Prostate gland (tissue), 2 donors: ENCODE measurements around the gene LBX2. TPM values are rescaled to one million over a fixed set of nuclear protein-coding genes. Genes with fewer than 3 reads are reported as not detected.

Source experiments
- DNase-seq: peaks from one replicate; pipeline ENCODE4 v3.0.0-alpha.2; 2019; ENCODE audit warnings: low spot score
- H3K27ac ChIP-seq, 2 donors: fragments of 200-600 bp; sonication (generic); 2 replicates each; pipeline ENCODE4 v1.5.1; 2017 to 2019
- H3K27me3 ChIP-seq: fragments of 200-600 bp; sonication (generic); replicated peaks from 2 replicates; pipeline ENCODE4 v1.5.1; 2019; ENCODE audit not compliant: insufficient read depth
- H3K36me3 ChIP-seq, 2 donors: fragments of 200-600 bp; sonication (generic); 1 replicate in 1 of 2; 2 replicates in 1 of 2; pipeline versions ENCODE4 v1.5.1 to v1.8.1; 2017 to 2019
- H3K4me1 ChIP-seq: fragments of 200-600 bp; sonication (generic); replicated peaks from 2 replicates; pipeline ENCODE4 v1.5.1; 2019
- H3K4me3 ChIP-seq, 2 donors: fragments of 200-600 bp; sonication (generic); 2 replicates each; pipeline ENCODE4 v1.5.1; 2017 to 2019
- H3K9me3 ChIP-seq: fragments of 200-600 bp; sonication (generic); 2 replicates; pipeline ENCODE4 v1.5.1; 2017
- CTCF ChIP-seq, 4 experiments: fragments of 200-600 bp in 2 of 4; fragments of 450-650 bp in 2 of 4; sonication (generic) in 2 of 4; IDR thresholded peaks; 1 replicate in 3 of 4; 2 replicates in 1 of 4; pipeline ENCODE4 v1.5.1; 2016 to 2019; ENCODE audit warnings: antibody characterized with exemption in 4 of 4, mild to moderate bottlenecking in 2 of 4, moderate library complexity in 2 of 4
- POLR2A ChIP-seq: fragments of 450-650 bp; IDR thresholded peaks from one replicate; pipeline ENCODE4 v1.6.1; 2016; ENCODE audit warnings: antibody characterized with exemption, mild to moderate bottlenecking
- POLR2AphosphoS5 ChIP-seq: sonication (generic); formaldehyde crosslinking; IDR thresholded peaks from one replicate; pipeline ENCODE4 v1.6.1; 2017; ENCODE audit warnings: antibody characterized with exemption
- WGBS: methylation state at CpG from one replicate; pipeline ENCODE4 v1.1.5; 2018; 5-methylcytosine and 5-hydroxymethylcytosine counted together
- intact Hi-C: fragments of 100-400 bp; cut with DNase I; formaldehyde crosslinking; loops from one replicate; pipeline ENCODE4 v1.14.2; 2022
- total RNA-seq, 2 donors: library from RNA; depleted of rRNA; stranded (reverse); fragments of >200 nt; gene quantifications; one replicate each; pipeline ENCODE4 v1.1.0, GENCODE V29; 2016

LBX2 gene
- total RNA-seq, 2 donors from 2014 or later: 1.2 TPM; not detected in 1

DNA sequence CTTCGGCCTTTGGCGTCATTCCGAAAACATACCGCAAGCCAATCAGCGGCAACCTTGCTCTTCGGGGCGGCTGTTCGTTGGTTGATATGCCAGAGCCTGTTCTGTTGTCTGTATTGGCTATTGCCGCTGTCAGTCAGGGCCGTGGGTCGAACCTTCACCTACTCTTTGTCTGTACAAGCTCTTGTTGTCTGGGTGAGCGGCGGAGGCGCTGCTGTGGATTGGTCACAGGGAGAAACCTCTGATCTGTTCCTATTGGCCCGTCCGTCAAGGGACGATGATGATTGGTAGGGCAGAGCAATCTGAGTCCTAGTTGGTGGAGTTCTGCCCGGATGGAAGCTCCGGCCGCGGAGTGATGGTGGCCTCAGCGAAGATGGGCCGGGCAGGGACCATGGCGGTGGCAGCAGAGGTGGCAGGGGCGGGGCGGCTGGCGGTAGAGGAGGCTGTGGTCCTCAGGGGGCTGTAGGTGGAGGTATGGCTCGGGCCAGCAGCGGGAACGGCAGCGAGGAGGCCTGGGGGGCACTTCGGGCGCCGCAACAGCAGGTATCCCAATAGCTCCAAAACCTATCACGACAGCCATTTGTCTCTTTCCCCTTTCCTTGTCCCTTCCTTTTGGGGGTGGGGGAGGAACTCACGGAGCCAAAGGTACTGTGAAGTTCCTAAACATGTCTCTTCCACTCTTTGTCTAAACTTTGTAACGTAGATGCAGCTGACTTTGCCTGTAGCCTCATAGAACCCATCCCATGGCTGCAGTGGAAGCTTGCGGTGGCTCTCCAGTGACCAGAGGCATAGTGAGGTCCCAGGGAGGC lies 41.1 kb downstream of the LBX2 start, which contains the start of gene WBP1:
Gene WBP1 (plus strand): TSS at position 307 of the 806 bp plus-strand sequence. CDS start 165 bp downstream, at position 472.
- under 1% methylated on average over 38 of the region's 38 CpGs for WGBS
- Histone ChIP-seq H3K4me3 (peak within 1 kb of the TSS; percentile 67 to 73), H3K27ac (peak within 1 kb of the TSS; percentile 99), H3K27me3 (no peaks in the 10 kb centered on the region), H3K9me3 (no peaks in the 10 kb centered on the region), H3K36me3 (peaks cover 0 to 5% of the 10 kb centered on the region in 2 donors), H3K4me1 (peaks cover 10% of the 10 kb centered on the region)
- TF ChIP-seq CTCF (IDR thresholded peaks at IDR 0.05) (no peak), POLR2A (peak; percentile 22), POLR2AphosphoS5 (peak; percentile 99)
- intact Hi-C loops: no loop called here
- peak; percentile 100 for DNase-seq

GRCh38 chr2:74457549-74458131 lies 41.8 kb downstream of the LBX2 start:
- Histone ChIP-seq H3K4me3 (peak overlapping the region; percentile 67 to 73), H3K27me3 (no peaks in the 10 kb centered on the region), H3K4me1 (peaks cover 10% of the 10 kb centered on the region), H3K9me3 (no peaks in the 10 kb centered on the region), H3K27ac (peak overlapping the region; percentile 99), H3K36me3 (peaks cover 0 to 3% of the 10 kb centered on the region in 2 donors)
- intact Hi-C loops: no loop called here
- DNase-seq: peak; percentile 69
- peak; percentile 95 for TF ChIP-seq POLR2A
- TF ChIP-seq CTCF (IDR thresholded peaks at IDR 0.05): no peak
- TF ChIP-seq POLR2AphosphoS5: no peak
- WGBS: under 1% methylated on average over 46 of the region's 46 CpGs

- peak overlapping the region; percentile 67 to 73 for H3K4me3 ChIP-seq
- no peak for TF ChIP-seq CTCF (IDR thresholded peaks at IDR 0.05)
- no peak for TF ChIP-seq POLR2AphosphoS5
- TF ChIP-seq POLR2A: no peak
- H3K27me3 ChIP-seq: no peaks in the 10 kb centered on the region
- peak overlapping the region; percentile 99 for H3K27ac ChIP-seq
- WGBS: 1% methylated on average over 27 of the region's 27 CpGs
- no peaks in the 10 kb centered on the region for H3K9me3 ChIP-seq
- H3K4me1 ChIP-seq: peaks cover 10% of the 10 kb centered on the region
- intact Hi-C loops: no loop called here
- no peak for DNase-seq
- no peaks in the 10 kb centered on the region for H3K36me3 ChIP-seq
Observed at GRCh38 chr2:74457129-74457548, 42.3 kb downstream of the LBX2 start.

DNA sequence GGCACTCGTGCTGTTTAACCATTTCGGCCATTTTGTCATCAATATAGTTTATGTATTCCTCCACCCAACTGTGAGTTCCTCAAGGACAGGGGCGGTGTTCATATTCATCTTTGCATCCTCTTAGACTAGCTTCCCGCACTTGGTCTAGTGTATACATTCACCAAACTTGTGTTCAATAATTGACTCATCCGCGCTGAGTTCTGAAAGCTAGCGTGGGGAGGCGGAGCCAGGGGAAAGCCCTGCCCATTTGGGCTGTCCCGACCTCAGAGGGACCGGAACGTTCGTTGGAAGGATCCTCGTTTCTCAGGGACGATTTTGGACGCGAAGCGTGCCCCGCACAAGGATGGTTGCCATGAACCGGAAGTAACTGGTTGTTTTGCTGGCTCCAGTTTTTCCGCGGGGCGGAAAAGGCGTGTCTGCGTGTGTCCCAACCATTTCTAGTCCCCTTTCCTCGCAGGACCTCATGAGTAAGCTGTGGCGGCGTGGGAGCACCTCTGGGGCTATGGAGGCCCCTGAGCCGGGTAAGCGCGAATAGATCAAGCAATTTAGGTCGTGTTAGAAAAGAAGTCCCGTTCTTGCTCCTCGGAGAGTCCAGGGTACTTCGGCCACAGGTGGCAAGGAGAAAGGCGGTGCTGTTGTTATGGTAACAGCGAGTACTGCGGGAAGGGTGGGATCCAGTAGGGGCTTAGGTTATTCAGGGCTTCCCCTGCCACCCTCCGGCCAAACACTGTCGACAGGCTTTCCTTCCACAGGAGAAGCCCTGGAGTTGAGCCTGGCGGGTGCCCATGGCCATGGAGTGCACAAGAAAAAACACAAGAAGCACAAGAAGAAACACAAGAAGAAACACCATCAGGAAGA lies 44.5 kb downstream of the LBX2 start, which contains the start of gene INO80B:
Gene INO80B (plus strand): TSS at position 434 of the 858 bp plus-strand sequence. CDS start 30 bp downstream, at position 464.
- TF ChIP-seq CTCF (IDR thresholded peaks at IDR 0.05) (peak in 2 of 4 experiments; percentile 24 to 25), POLR2AphosphoS5 (peak; percentile 100), POLR2A (no peak)
- intact Hi-C loops: no loop called here
- H3K27me3 ChIP-seq: no peaks in the 10 kb centered on the region
- peak; percentile 94 for DNase-seq
- H3K27ac ChIP-seq: peak within 1 kb of the TSS; percentile 58 to 74
- H3K9me3 ChIP-seq: no peaks in the 10 kb centered on the region
- peak within 1 kb of the TSS; percentile 52 to 59 for H3K4me3 ChIP-seq
- H3K36me3 ChIP-seq: no peaks in the 10 kb centered on the region
- peaks cover 10% of the 10 kb centered on the region for H3K4me1 ChIP-seq
- under 1% methylated on average over 40 of the region's 40 CpGs for WGBS
